Stimulated activated naive CD8-positive, alpha-beta T cell treated with anti-CD3 and anti-CD28 coated beads, Interleukin-15, amount 100 ng/mL, for 72 hours (primary cell): Measurements from ENCODE around the gene METTL9.
"Not testable (repeated sequence)": the region's sequence is repeated elsewhere in the genome, so short reads cannot be mapped to it uniquely, and the experiment has no call there.

Source experiments
- ATAC-seq: fragments of 150-1000 bp; cut with Tn5 transposase; 2 replicates; pipeline ENCODE4 v1.10.0; 2021; ENCODE audit warnings: mild to moderate bottlenecking, moderate library complexity
- DNase-seq, 2 donors: peaks; one replicate each; pipeline ENCODE4 v3.0.0; 2021 to 2022
- H3K27ac Mint-ChIP-seq, 2 donors: one replicate each; pipeline ENCODE4 v1.8.0; 2022; ENCODE audit warnings: mild to moderate bottlenecking in 2 of 2, mixed read lengths in 2 of 2, moderate library complexity in 2 of 2
- H3K27me3 Mint-ChIP-seq: one replicate; pipeline ENCODE4 v1.8.0; 2022; ENCODE audit warnings: mixed read lengths
- H3K4me1 Mint-ChIP-seq: one replicate; pipeline ENCODE4 v1.8.0; 2022; ENCODE audit warnings: mild to moderate bottlenecking, mixed read lengths
- H3K4me3 Mint-ChIP-seq, 2 donors: one replicate each; pipeline ENCODE4 v1.8.0; 2022; ENCODE audit warnings: mild to moderate bottlenecking in 2 of 2, mixed read lengths in 2 of 2, moderate library complexity in 1 of 2
- H3K9me3 Mint-ChIP-seq, 2 donors: one replicate each; pipeline ENCODE4 v1.8.0; 2022; ENCODE audit warnings: mixed read lengths in 2 of 2

The METTL9 gene

DNA sequence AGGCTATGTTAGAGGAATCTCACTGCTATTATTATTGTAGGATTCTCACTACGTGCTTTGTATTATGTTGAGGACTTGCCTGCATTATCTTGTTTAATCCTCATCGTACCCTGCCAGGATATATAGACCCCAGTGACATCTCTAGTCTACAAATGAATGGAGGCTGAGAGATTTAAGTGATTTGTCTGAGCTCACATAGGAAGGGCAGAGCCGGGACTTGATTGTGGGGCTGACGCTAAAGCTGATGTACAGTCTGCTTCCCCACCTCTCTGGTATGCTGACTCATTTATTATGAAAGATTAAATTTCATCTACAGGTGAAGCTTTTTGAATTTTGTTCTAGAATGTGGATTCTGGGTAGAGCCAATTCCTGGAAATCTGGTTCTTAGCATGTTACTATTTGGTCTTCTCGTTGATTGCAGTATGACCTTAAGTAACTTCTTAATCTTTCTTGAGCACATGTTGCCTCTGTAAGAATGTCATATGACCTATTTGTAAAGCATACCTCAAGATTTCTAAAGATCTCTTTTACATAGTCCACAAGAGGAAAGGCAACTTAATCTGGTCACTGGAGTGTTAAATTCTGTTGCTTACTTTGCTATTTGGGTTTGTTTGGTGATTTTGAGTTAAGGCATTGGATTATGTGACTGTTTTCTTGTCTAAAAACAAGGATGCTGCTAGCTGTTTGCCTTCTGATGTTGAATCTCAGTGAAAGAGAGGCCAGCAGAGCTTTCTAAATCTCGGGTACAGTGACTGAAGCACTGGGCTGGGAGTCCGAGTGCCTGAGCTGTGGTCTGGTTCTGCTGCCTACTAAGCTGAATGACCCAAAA lies 12.4 kb downstream of the METTL9 start:
- peak; percentile 79 for ATAC-seq
- Mint-ChIP-seq H3K9me3 (no peaks in the 10 kb centered on the region), H3K27ac (peak overlapping the region; percentile 69 to 89), H3K4me3 (peak overlapping the region; percentile 53 to 61), H3K27me3 (no peaks in the 10 kb centered on the region), H3K4me1 (peaks cover 89% of the 10 kb centered on the region)
- no peak for DNase-seq

GRCh38 chr16:21613361-21613760 lies 14.0 kb downstream of the METTL9 start:
- no peaks in the 10 kb centered on the region for H3K9me3 Mint-ChIP-seq
- peaks cover 76% of the 10 kb centered on the region for H3K4me1 Mint-ChIP-seq
- H3K27ac Mint-ChIP-seq, result no peak overlapping the region
- no peaks in the 10 kb centered on the region for H3K27me3 Mint-ChIP-seq
- ATAC-seq (no peak), DNase-seq (no peak)
- H3K4me3 Mint-ChIP-seq, result no peak overlapping the region

GRCh38 chr16:21613781-21614180 lies 14.4 kb downstream of the METTL9 start:
- Mint-ChIP-seq H3K9me3 (no peaks in the 10 kb centered on the region), H3K27ac (no peak overlapping the region), H3K27me3 (no peaks in the 10 kb centered on the region), H3K4me3 (no peak overlapping the region), H3K4me1 (peaks cover 72% of the 10 kb centered on the region)
- no peak for ATAC-seq
- DNase-seq, result no peak

- Mint-ChIP-seq H3K9me3 (no peaks in the 10 kb centered on the region), H3K4me1 (peaks cover 72% of the 10 kb centered on the region), H3K27ac (no peak overlapping the region), H3K4me3 (no peak overlapping the region), H3K27me3 (no peaks in the 10 kb centered on the region)
- ATAC-seq (no peak), DNase-seq (no peak)
These were observed 15.5 kb downstream of the METTL9 start for GRCh38 chr16:21614896-21615295.

- no peak overlapping the region for H3K27ac Mint-ChIP-seq
- H3K9me3 Mint-ChIP-seq, result no peaks in the 10 kb centered on the region
- no peak overlapping the region for H3K4me3 Mint-ChIP-seq
- no peaks in the 10 kb centered on the region for H3K27me3 Mint-ChIP-seq
- ATAC-seq (no peak), DNase-seq (no peak)
- H3K4me1 Mint-ChIP-seq, result peaks cover 68% of the 10 kb centered on the region
These were observed 18.2 kb downstream of the METTL9 start for GRCh38 chr16:21617607-21618006.

- Mint-ChIP-seq H3K27me3 (no peaks in the 10 kb centered on the region), H3K4me3 (no peak overlapping the region), H3K27ac (no peak overlapping the region), H3K9me3 (no peaks in the 10 kb centered on the region), H3K4me1 (peaks cover 66% of the 10 kb centered on the region)
- ATAC-seq (no peak), DNase-seq (no peak)
These were observed 18.9 kb downstream of the METTL9 start for GRCh38 chr16:21618281-21618680.

- no peak overlapping the region for H3K27ac Mint-ChIP-seq
- no peak overlapping the region for H3K4me3 Mint-ChIP-seq
- no peak for DNase-seq
- H3K9me3 Mint-ChIP-seq, result no peaks in the 10 kb centered on the region
- H3K4me1 Mint-ChIP-seq, result peaks cover 58% of the 10 kb centered on the region
- no peaks in the 10 kb centered on the region for H3K27me3 Mint-ChIP-seq
- no peak for ATAC-seq
These were observed 20.5 kb downstream of the METTL9 start for GRCh38 chr16:21619765-21620425.

DNA sequence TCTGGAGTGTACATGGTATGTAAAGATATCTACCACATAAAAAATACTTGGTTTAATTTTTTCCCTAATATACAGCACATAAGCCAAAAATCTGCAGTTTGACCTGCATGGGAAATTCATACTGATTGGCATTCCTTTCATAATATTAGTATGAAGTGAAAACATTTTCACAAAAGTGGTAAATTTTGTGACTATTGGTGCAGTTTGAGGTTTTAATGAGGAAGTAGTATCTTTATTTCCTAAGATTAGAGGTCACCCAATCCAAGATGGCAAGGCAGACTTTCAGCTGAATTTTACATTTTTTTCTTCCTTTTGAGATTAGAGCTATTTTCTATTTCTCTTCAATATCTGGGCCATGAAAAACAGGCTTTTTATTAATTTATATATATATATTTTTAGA lies 21.2 kb downstream of the METTL9 start:
- no peaks in the 10 kb centered on the region for H3K27me3 Mint-ChIP-seq
- ATAC-seq (no peak), DNase-seq (no peak)
- H3K9me3 Mint-ChIP-seq, result no peaks in the 10 kb centered on the region
- no peak overlapping the region for H3K4me3 Mint-ChIP-seq
- H3K4me1 Mint-ChIP-seq, result peaks cover 58% of the 10 kb centered on the region
- H3K27ac Mint-ChIP-seq, result peak overlapping the region in 1 of 2 donors; percentile 91

GRCh38 chr16:21622545-21622944 lies 23.2 kb downstream of the METTL9 start:
- Mint-ChIP-seq H3K4me1 (peaks cover 61% of the 10 kb centered on the region), H3K27ac (no peak overlapping the region), H3K27me3 (no peaks in the 10 kb centered on the region), H3K4me3 (no peak overlapping the region), H3K9me3 (no peaks in the 10 kb centered on the region)
- DNase-seq, result no peak
- no peak for ATAC-seq

DNA sequence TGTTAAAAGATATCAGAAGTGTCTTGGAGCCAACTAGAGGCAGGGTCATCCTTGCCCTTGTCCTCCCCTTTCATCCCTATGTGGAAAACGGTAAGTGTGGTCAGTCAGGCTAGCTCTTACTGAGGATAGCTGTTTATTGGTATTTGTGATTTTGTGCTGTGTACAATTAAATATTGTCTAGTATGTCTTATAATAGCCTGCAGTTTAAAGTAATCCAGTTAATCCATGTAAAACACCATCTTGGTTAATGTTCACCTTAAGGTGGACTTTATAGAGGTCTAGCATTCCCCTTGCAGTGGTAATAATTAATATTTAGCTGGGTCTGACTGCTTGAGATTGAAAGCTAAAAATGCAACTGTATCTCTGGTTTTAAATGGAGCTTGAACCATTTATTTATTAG lies 25.6 kb downstream of the METTL9 start:
- peaks cover 49% of the 10 kb centered on the region for H3K4me1 Mint-ChIP-seq
- peak overlapping the region; percentile 59 to 69 for H3K27ac Mint-ChIP-seq
- no peak overlapping the region for H3K4me3 Mint-ChIP-seq

DNA sequence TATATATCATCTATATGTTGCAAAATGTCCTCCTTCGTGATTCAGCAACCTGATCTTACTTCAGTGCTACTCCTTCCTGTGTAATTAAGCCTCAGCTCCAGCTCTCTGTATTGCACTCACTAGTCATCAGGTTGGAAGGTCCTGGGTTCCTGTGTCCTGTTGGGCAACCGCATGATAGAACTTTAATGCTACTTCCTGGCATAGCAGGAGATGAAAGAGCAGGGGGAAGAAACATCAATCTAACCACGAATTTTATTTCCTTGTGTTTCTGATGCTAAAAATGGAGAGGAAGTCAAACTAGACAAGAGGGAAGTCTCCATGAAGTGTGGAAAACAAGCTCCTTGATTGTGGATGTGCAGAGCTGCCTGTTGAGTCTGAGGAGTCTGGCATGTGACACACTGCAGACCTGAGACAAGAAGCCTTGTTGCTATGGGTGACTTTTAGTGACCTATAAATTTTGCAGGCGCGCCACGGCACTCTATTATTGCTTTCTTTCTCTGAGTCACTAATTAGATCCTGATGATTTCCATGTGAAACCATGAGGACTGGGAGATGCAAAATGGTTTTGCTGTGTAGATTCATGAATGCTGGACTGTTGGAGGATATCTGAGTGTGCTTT lies 27.4 kb downstream of the METTL9 start:
- peaks cover 0 to 4% of the 10 kb centered on the region in 2 donors for H3K9me3 Mint-ChIP-seq
- H3K27me3 Mint-ChIP-seq, result no peaks in the 10 kb centered on the region
- peak; percentile 98 for ATAC-seq
- peaks cover 50% of the 10 kb centered on the region for H3K4me1 Mint-ChIP-seq
- H3K4me3 Mint-ChIP-seq, result peak overlapping the region; percentile 9 to 52
- peak overlapping the region; percentile 1 to 89 for H3K27ac Mint-ChIP-seq
- peak in 1 of 2 donors; percentile 39 for DNase-seq

More for the DNA sequence above, 25.6 kb downstream of the METTL9 start:
- Mint-ChIP-seq H3K9me3 (peaks cover 0 to 4% of the 10 kb centered on the region in 2 donors), H3K27me3 (no peaks in the 10 kb centered on the region)
- ATAC-seq, result no peak
- DNase-seq, result no peak

- Mint-ChIP-seq H3K27ac (peak overlapping the region in 1 of 2 donors; percentile 55), H3K27me3 (no peaks in the 10 kb centered on the region), H3K9me3 (peaks cover 0 to 4% of the 10 kb centered on the region in 2 donors), H3K4me1 (peaks cover 55% of the 10 kb centered on the region), H3K4me3 (no peak overlapping the region)
- DNase-seq (no peak), ATAC-seq (no peak)
These were observed 28.8 kb downstream of the METTL9 start for GRCh38 chr16:21628121-21628726.

DNA sequence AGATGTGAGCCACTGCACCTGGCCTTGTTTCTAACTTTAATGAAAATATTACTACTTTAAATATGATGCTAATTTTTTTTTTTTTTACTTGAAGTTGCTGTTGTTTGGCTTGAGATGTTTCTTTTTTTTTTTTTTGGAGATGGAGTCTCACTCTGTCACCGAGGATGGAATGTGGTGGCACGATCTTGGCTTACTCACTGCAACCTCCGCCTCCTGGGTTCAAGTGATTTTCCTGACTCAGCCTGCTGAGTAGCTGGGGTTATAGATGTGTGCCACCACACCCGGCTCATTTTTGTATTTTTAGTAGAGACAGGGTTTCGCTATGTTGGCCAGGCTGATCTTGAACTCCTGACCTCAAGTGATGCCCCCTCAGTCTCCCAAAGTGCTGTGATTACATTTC lies 29.4 kb downstream of the METTL9 start:
- Mint-ChIP-seq H3K27me3 (no peaks in the 10 kb centered on the region), H3K27ac (no peak overlapping the region), H3K4me1 (peaks cover 61% of the 10 kb centered on the region), H3K9me3 (peaks cover 0 to 4% of the 10 kb centered on the region in 2 donors), H3K4me3 (no peak overlapping the region)
- ATAC-seq (no peak), DNase-seq (no peak)

DNA sequence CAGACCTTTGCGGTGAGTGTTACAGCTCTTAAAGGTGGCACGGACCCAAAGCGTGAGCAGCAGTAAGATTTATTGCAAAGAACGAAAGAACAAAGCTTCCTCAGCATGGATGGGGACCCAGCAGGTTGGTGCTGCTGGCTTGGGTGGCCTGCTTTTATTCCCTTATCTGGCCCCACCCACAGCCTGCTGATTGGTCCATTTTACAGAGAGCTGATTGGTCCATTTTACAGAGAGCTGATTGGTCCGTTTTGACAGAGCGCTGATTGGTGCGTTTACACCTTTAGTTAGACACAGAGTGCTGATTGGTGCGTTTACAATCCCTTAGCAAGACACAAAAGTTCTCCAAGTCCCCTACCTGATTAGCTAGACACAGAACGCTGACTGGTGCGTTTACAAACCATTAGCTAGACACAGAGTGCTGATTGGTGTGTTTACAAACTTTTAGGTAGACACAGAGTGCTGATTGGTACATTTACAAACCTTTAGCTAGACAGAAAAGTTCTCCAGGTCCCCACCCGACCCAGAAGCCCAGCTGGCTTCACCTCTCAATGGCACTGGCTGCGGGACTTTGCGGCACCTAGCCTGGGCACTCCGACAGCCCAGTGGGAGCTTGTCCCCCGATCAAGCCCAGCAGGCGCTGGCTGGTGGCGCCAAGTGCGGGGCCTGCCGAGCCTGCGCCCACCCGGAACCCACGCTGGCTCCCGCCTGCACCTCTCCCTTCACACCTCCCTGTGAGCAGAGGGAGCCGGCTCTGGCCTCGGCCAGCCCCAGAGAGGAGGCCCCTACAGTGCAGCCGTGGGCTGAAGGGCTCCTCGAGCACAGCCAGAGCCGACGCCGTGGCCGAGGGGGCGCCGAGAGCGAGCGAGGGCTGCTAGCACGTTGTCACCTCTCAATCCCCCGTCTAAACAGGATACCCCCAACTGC lies 30.5 kb downstream of the METTL9 start:
- not testable (repeated sequence) for H3K27me3 Mint-ChIP-seq, H3K9me3 Mint-ChIP-seq, DNase-seq, H3K4me3 Mint-ChIP-seq, H3K27ac Mint-ChIP-seq, ATAC-seq
- peaks cover 71% of the 10 kb centered on the region for H3K4me1 Mint-ChIP-seq

DNA sequence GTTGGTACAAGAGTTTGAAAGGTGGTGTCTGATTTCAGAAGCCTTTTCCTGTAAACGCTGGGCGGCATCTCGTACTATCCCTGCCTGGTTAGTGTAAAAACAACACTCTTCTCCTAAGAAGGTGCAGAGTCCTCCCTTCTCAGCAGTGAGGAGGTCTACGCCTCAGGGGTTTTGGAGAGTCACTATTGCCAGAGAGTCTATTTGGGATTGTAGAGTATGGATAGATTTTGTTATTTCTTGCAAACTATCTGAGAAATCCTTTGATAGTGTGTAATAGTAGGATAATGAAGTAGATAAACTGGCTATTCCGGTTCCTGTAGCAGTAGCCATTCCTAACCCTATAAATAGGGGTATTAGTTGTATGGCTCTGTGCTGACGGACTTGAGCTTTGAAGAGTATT lies 31.5 kb downstream of the METTL9 start:
- not testable (repeated sequence) for H3K9me3 Mint-ChIP-seq, H3K27me3 Mint-ChIP-seq, H3K27ac Mint-ChIP-seq, H3K4me3 Mint-ChIP-seq, ATAC-seq, DNase-seq
- H3K4me1 Mint-ChIP-seq, result peaks cover 67% of the 10 kb centered on the region
